Sigmoid colon (tissue), 7 donors: ENCODE measurements around the gene OR13A1. TPM values are rescaled to one million over a fixed set of nuclear protein-coding genes. Genes with fewer than 3 reads are reported as not detected.
"Not testable (repeated sequence)": the region's sequence is repeated elsewhere in the genome, so short reads cannot be mapped to it uniquely, and the experiment has no call there.

Source experiments
- DNase-seq: peaks from one replicate; pipeline ENCODE4 v3.0.0-alpha.2; 2019
- H3K27ac ChIP-seq, 4 donors: fragments of 200-600 bp; sonication (generic); one replicate each; pipeline ENCODE4 v1.5.1; 2016 to 2019; ENCODE audit warnings: mild to moderate bottlenecking in 1 of 4
- H3K27me3 ChIP-seq, 3 donors: fragments of 200-600 bp; sonication (generic); one replicate each; pipeline ENCODE4 v1.5.1; 2019; ENCODE audit warnings: mild to moderate bottlenecking in 1 of 3
- H3K36me3 ChIP-seq, 4 donors: fragments of 200-600 bp; sonication (generic); one replicate each; pipeline ENCODE4 v1.5.1; 2016 to 2019
- H3K4me1 ChIP-seq, 4 donors: fragments of 200-600 bp; sonication (generic); one replicate each; pipeline ENCODE4 v1.5.1; 2017 to 2019
- H3K4me3 ChIP-seq, 4 donors: fragments of 200-600 bp; sonication (generic); one replicate each; pipeline ENCODE4 v1.5.1; 2017 to 2019; ENCODE audit warnings: mild to moderate bottlenecking in 2 of 4, moderate library complexity in 1 of 4
- H3K9me3 ChIP-seq, 4 donors: fragments of 200-600 bp in 3 of 4; sonication (generic) in 3 of 4; one replicate each; pipeline versions ENCODE4 v1.5.1 to v1.6.1; 2013 to 2019
- CTCF ChIP-seq, 4 experiments: fragments of 450-650 bp in 3 of 4; fragments of 200-600 bp in 1 of 4; IDR thresholded peaks; one replicate each; pipeline ENCODE4 v1.5.1; 2016 to 2019; ENCODE audit warnings: antibody characterized with exemption in 4 of 4, mild to moderate bottlenecking in 3 of 4, moderate library complexity in 2 of 4
- EP300 ChIP-seq, 4 donors: sonication (generic); formaldehyde crosslinking; IDR thresholded peaks; one replicate each; pipeline ENCODE4 v1.6.1; 2017; ENCODE audit warnings: antibody characterized with exemption in 4 of 4
- POLR2A ChIP-seq, 2 donors: fragments of 450-650 bp; IDR thresholded peaks; one replicate each; pipeline ENCODE4 v1.6.1; 2016; ENCODE audit warnings: antibody characterized with exemption in 2 of 2, mild to moderate bottlenecking in 2 of 2, moderate library complexity in 2 of 2
- POLR2AphosphoS5 ChIP-seq, 4 donors: sonication (generic); formaldehyde crosslinking; IDR thresholded peaks; one replicate each; pipeline ENCODE4 v1.6.1; 2017; ENCODE audit warnings: antibody characterized with exemption in 4 of 4
- WGBS, 2 donors: extraction: QIAGEN DNeasy Blood & Tissue Kit; methylation state at CpG; one replicate each; pipeline ENCODE4 v1.1.7; 2013; 5-methylcytosine and 5-hydroxymethylcytosine counted together
- intact Hi-C: fragments of 100-400 bp; cut with DNase I; formaldehyde crosslinking; loops from one replicate; pipeline ENCODE4 v1.15.1; 2023
- polyA plus RNA-seq, 3 donors: library from polyadenylated mRNA; stranded (reverse); fragments of 200-250 nt; gene quantifications; one replicate each; pipeline ENCODE4 v1.2.3, GENCODE V29; 2013
- total RNA-seq, 4 donors: library from RNA; depleted of rRNA; stranded (reverse); fragments of >200 nt; gene quantifications; one replicate each; pipeline ENCODE4 v1.1.0, GENCODE V29; 2016
- donor health status: healthy with polysubstance abuse.
- donor health status: Bipolar disorder and iron deficiency.
- donor health status: healthy.

The OR13A1 gene
- total and polyA plus RNA-seq, 7 donors: 0.10 to 0.16 TPM; not detected in 5

- WGBS, 2 donors: 82 to 85% methylated on average over 1 of the region's 1 CpG
- intact Hi-C loops: no loop called here
- TF ChIP-seq POLR2AphosphoS5 (IDR thresholded peaks at IDR 0.05) (no peak), POLR2A (IDR thresholded peaks at IDR 0.05) (no peak), CTCF (IDR thresholded peaks at IDR 0.05) (no peak), EP300 (IDR thresholded peaks at IDR 0.05) (no peak)
- no peak for DNase-seq
- H3K9me3 ChIP-seq: no peaks in the 10 kb centered on the region
- H3K4me1 ChIP-seq: no peaks in the 10 kb centered on the region
- no peaks in the 10 kb centered on the region for H3K36me3 ChIP-seq
- no peak overlapping the region for H3K27ac ChIP-seq
- no peaks in the 10 kb centered on the region for H3K27me3 ChIP-seq
- no peak overlapping the region for H3K4me3 ChIP-seq
Measured at GRCh38 chr10:45325116-45325515, 9.7 kb upstream of the OR13A1 start.

GRCh38 chr10:45319702-45320101 lies 4.3 kb upstream of the OR13A1 start:
- Histone ChIP-seq H3K27ac (no peak overlapping the region), H3K4me3 (no peak overlapping the region), H3K27me3 (no peaks in the 10 kb centered on the region), H3K36me3 (no peaks in the 10 kb centered on the region), H3K4me1 (no peaks in the 10 kb centered on the region), H3K9me3 (peaks cover 0 to 4% (median 0%) of the 10 kb centered on the region in 4 donors)
- no peak for DNase-seq
- WGBS, 2 donors: 90 to 94% methylated on average over 2 of the region's 2 CpGs
- intact Hi-C loops: no loop called here
- TF ChIP-seq EP300 (IDR thresholded peaks at IDR 0.05): no peak
- TF ChIP-seq POLR2A (IDR thresholded peaks at IDR 0.05): no peak
- TF ChIP-seq POLR2AphosphoS5 (IDR thresholded peaks at IDR 0.05): no peak
- no peak for TF ChIP-seq CTCF (IDR thresholded peaks at IDR 0.05)

- TF ChIP-seq EP300 (IDR thresholded peaks at IDR 0.05) (no peak), POLR2A (IDR thresholded peaks at IDR 0.05) (no peak), CTCF (IDR thresholded peaks at IDR 0.05) (no peak), POLR2AphosphoS5 (IDR thresholded peaks at IDR 0.05) (no peak)
- Histone ChIP-seq H3K4me1 (no peaks in the 10 kb centered on the region), H3K9me3 (peaks cover 0 to 4% (median 0%) of the 10 kb centered on the region in 4 donors), H3K4me3 (no peak overlapping the region), H3K36me3 (no peaks in the 10 kb centered on the region), H3K27me3 (no peaks in the 10 kb centered on the region), H3K27ac (no peak overlapping the region)
- WGBS, 2 donors: 86 to 90% methylated on average over 3 of the region's 3 CpGs
- intact Hi-C loops: no loop called here
- DNase-seq: no peak
Measured at GRCh38 chr10:45313264-45313873, 2.0 kb downstream of the OR13A1 start.

- Histone ChIP-seq H3K27ac (no peak overlapping the region), H3K27me3 (no peaks in the 10 kb centered on the region), H3K4me3 (no peak overlapping the region), H3K36me3 (no peaks in the 10 kb centered on the region), H3K4me1 (no peaks in the 10 kb centered on the region), H3K9me3 (no peaks in the 10 kb centered on the region)
- intact Hi-C loops: no loop called here
- TF ChIP-seq POLR2A (IDR thresholded peaks at IDR 0.05) (no peak), EP300 (IDR thresholded peaks at IDR 0.05) (no peak), CTCF (IDR thresholded peaks at IDR 0.05) (no peak), POLR2AphosphoS5 (IDR thresholded peaks at IDR 0.05) (no peak)
- no peak for DNase-seq
Measured at GRCh38 chr10:45308707-45309106, 6.7 kb downstream of the OR13A1 start.

- TF ChIP-seq POLR2AphosphoS5 (IDR thresholded peaks at IDR 0.05): no peak
- TF ChIP-seq EP300 (IDR thresholded peaks at IDR 0.05): no peak
- TF ChIP-seq CTCF (IDR thresholded peaks at IDR 0.05): no peak
- no peak for TF ChIP-seq POLR2A (IDR thresholded peaks at IDR 0.05)
- WGBS, 2 donors: 70 to 71% methylated on average over 3 of the region's 3 CpGs
- no peaks in the 10 kb centered on the region for H3K36me3 ChIP-seq
- intact Hi-C loops: no loop called here
- no peaks in the 10 kb centered on the region for H3K27me3 ChIP-seq
- no peaks in the 10 kb centered on the region for H3K9me3 ChIP-seq
- H3K4me1 ChIP-seq: no peaks in the 10 kb centered on the region
- no peak overlapping the region for H3K4me3 ChIP-seq
- no peak for DNase-seq
- no peak overlapping the region for H3K27ac ChIP-seq
Measured at GRCh38 chr10:45302573-45302972, 12.8 kb downstream of the OR13A1 start.

GRCh38 chr10:45298341-45298955 lies 17.0 kb downstream of the OR13A1 start:
- H3K4me3 ChIP-seq, H3K27ac ChIP-seq, H3K36me3 ChIP-seq, H3K9me3 ChIP-seq, H3K4me1 ChIP-seq, intact Hi-C loops, DNase-seq, H3K27me3 ChIP-seq: not testable (repeated sequence)
- WGBS, 2 donors: 57 to 62% methylated on average over 4 of the region's 4 CpGs
